ENCODE results near the gene ANGPTL2.

DNA sequence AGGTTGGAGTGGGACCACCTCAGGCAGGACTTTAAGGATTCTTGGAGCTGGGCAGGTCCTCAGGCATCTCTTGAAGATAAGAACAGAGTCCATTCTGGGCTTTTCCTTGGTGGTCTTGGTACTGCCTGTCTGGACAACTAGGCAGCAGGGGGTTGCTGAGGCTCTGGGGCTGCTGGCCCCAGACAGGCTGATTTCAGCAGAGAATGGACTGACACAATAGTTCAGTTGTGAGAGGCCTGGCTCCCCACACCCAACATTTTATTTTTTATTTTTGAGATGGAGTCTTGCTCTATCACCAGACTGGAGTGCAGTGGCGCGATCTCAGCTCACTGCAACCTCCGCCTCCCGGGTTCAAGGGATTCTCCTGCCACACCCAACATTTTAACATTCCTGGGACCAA is 4.6 kb downstream of the ANGPTL2 start:
- TF ChIP-seq, protein P1, sequence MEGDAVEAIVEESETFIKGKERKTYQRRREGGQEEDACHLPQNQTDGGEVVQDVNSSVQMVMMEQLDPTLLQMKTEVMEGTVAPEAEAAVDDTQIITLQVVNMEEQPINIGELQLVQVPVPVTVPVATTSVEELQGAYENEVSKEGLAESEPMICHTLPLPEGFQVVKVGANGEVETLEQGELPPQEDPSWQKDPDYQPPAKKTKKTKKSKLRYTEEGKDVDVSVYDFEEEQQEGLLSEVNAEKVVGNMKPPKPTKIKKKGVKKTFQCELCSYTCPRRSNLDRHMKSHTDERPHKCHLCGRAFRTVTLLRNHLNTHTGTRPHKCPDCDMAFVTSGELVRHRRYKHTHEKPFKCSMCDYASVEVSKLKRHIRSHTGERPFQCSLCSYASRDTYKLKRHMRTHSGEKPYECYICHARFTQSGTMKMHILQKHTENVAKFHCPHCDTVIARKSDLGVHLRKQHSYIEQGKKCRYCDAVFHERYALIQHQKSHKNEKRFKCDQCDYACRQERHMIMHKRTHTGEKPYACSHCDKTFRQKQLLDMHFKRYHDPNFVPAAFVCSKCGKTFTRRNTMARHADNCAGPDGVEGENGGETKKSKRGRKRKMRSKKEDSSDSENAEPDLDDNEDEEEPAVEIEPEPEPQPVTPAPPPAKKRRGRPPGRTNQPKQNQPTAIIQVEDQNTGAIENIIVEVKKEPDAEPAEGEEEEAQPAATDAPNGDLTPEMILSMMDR (IDR thresholded peaks at IDR 0.05; ENCODE audit: low read depth, low read length), result no peak
- TF ChIP-seq MYC (IDR thresholded peaks at IDR 0.05; ENCODE audit: low read depth, low read length) (no peak), POLR2A (IDR thresholded peaks at IDR 0.05; ENCODE audit: extremely low read depth, insufficient read length) (no peak)
- TF ChIP-seq, protein P2, sequence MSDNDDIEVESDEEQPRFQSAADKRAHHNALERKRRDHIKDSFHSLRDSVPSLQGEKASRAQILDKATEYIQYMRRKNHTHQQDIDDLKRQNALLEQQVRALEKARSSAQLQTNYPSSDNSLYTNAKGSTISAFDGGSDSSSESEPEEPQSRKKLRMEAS (IDR thresholded peaks at IDR 0.05; ENCODE audit: low read depth, low read length), result no peak

Measured in NB4 (cell line).